Measurements from ENCODE around the gene PALM.

DNA sequence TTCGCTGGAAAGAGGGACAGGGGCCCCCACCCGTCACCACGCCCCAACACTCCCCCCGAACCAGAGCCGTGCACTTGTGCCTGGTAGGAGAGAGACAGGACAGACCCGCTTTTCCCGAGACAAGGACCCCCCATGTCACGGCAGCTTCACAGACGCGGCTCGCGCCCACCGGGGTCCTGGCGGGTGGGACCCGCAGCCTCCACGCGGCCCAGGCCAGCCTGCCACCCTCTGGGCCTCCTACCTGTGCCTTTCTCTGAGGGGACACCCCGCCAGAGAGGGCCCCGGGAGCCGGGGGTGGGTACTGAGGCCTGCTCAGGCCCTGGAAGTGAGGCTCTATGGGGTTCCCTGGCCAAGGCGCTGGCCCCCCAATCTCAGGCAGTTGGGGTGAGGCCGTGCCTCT, 38.2 kb downstream of the PALM start:
- TF ChIP-seq EZH2 (IDR thresholded peaks at IDR 0.05; ENCODE audit: low read length, unreplicated experiment): no peak
- TF ChIP-seq, protein P1, sequence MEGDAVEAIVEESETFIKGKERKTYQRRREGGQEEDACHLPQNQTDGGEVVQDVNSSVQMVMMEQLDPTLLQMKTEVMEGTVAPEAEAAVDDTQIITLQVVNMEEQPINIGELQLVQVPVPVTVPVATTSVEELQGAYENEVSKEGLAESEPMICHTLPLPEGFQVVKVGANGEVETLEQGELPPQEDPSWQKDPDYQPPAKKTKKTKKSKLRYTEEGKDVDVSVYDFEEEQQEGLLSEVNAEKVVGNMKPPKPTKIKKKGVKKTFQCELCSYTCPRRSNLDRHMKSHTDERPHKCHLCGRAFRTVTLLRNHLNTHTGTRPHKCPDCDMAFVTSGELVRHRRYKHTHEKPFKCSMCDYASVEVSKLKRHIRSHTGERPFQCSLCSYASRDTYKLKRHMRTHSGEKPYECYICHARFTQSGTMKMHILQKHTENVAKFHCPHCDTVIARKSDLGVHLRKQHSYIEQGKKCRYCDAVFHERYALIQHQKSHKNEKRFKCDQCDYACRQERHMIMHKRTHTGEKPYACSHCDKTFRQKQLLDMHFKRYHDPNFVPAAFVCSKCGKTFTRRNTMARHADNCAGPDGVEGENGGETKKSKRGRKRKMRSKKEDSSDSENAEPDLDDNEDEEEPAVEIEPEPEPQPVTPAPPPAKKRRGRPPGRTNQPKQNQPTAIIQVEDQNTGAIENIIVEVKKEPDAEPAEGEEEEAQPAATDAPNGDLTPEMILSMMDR (conservative IDR thresholded peaks at IDR 0.05; ENCODE audit: low read depth, low read length): no peak

All from PC-3 (cell line).